HepG2 (cell line): Measurements from ENCODE around the gene DUSP8. TPM values are rescaled to one million over a fixed set of nuclear protein-coding genes. Genes with fewer than 3 reads are reported as not detected.

Experiments used
- ATAC-seq: fragments of 200-7000 bp; cut with Tn5 transposase; 3 replicates; pipeline ENCODE4 v1.9.1; 2020; ENCODE audit warnings: mild to moderate bottlenecking, moderate library complexity
- BruUV-seq: library from RNA; stranded (reverse); fragments of 400-500 nt; replicated peaks from 2 replicates; lab custom pipeline; 2021; lab: Mats Ljungman, UMichigan
- CTCF ChIA-PET: fragments of 300-600 bp; formaldehyde crosslinking; extraction: SDS; loops from one replicate; lab custom pipeline; 2021; ENCODE audit warnings: low total read pairs, inconsistent platforms, low intra/inter-chr PET ratio; lab: Yijun Ruan, JAX
- POLR2A ChIA-PET: fragments of 350-600 bp; sonication (Branson Sonifier 250); formaldehyde crosslinking; loops from one replicate; lab custom pipeline; 2020; ENCODE audit warnings: antibody characterized with exemption, inconsistent platforms; lab: Yijun Ruan, JAX
- DNase-seq: peaks from one replicate; pipeline ENCODE4 v3.0.0-alpha.2; 2015; ENCODE audit warnings: low spot score
- FAIRE-seq: peaks from 3 replicates; lab custom pipeline; 2011; peaks lifted over from hg19 to GRCh38; lab: Jason Lieb, UNC
- H2AFZ ChIP-seq: one replicate; pipeline ENCODE4 v1.6.1; 2011; ENCODE audit warnings: low read length, inconsistent platforms
- H3K27ac ChIP-seq: fragments of 300-600 bp; 3 replicates; pipeline ENCODE4 v1.8.0; 2011; ENCODE audit warnings: mixed run types, mild to moderate bottlenecking, mixed read lengths, low read length, inconsistent platforms; ENCODE audit not compliant: insufficient read depth; ENCODE audit errors: extremely low read length
- H3K27me3 ChIP-seq, 2 experiments: fragments of 200-600 bp in 1 of 2; 2 replicates in 1 of 2; 3 replicates in 1 of 2; pipeline versions ENCODE4 v1.6.0 to v1.8.0; 2011; ENCODE audit warnings: low read length in 2 of 2, mild to moderate bottlenecking in 2 of 2, moderate library complexity in 2 of 2, inconsistent platforms in 1 of 2; ENCODE audit not compliant: insufficient read depth in 2 of 2, control insufficient read depth in 1 of 2
- H3K36me3 ChIP-seq, 2 experiments: fragments of 200-600 bp in 1 of 2; replicated peaks in 1 of 2; 2 replicates in 1 of 2; 3 replicates in 1 of 2; pipeline versions ENCODE4 v1.5.1 to v1.8.0; 2011; ENCODE audit warnings: low read length in 2 of 2, inconsistent platforms in 1 of 2; ENCODE audit not compliant: insufficient read depth in 2 of 2, control insufficient read depth in 1 of 2
- H3K4me1 ChIP-seq: 2 replicates; pipeline ENCODE4 v1.5.1; 2012; ENCODE audit warnings: low read length, inconsistent platforms; ENCODE audit not compliant: insufficient read depth
- H3K4me2 ChIP-seq: 2 replicates; pipeline ENCODE4 v1.6.0; 2011; ENCODE audit warnings: low read depth, low read length, inconsistent platforms
- H3K4me3 ChIP-seq, 3 experiments: fragments of 200-600 bp in 1 of 3; sonication (generic), shearing (Covaris generic) in 1 of 3; replicated peaks in 1 of 3; 2 replicates each; pipeline ENCODE4 v1.5.1; 2011 to 2016; ENCODE audit warnings: low read length in 3 of 3, inconsistent platforms in 2 of 3, low read depth in 2 of 3, mild to moderate bottlenecking in 2 of 3, control low read depth in 1 of 3, mixed read lengths in 1 of 3; ENCODE audit not compliant: insufficient read depth in 1 of 3
- H3K79me2 ChIP-seq: one replicate; pipeline ENCODE4 v1.6.1; 2011; ENCODE audit warnings: low read length, inconsistent platforms; ENCODE audit not compliant: insufficient read depth
- H3K9ac ChIP-seq: 2 replicates; pipeline ENCODE4 v1.6.0; 2011; ENCODE audit warnings: mild to moderate bottlenecking, low read depth, low read length, inconsistent platforms; ENCODE audit not compliant: insufficient read depth
- H3K9me3 ChIP-seq: 2 replicates; pipeline ENCODE4 v1.5.1; 2012; ENCODE audit warnings: mild to moderate bottlenecking, low read length
- H4K20me1 ChIP-seq: 2 replicates; pipeline ENCODE4 v1.6.0; 2011; ENCODE audit warnings: inconsistent platforms, mild to moderate bottlenecking, low read length, moderate library complexity; ENCODE audit not compliant: insufficient read depth
- ARID5B ChIP-seq: IDR thresholded peaks from 2 replicates; pipeline ENCODE4 v1.4.0; 2020; ENCODE audit warnings: mild to moderate bottlenecking, missing genetic modification reagents
- HIVEP1 ChIP-seq: sonication (generic); formaldehyde crosslinking; IDR thresholded peaks from 2 replicates; pipeline ENCODE4 v1.4.0; 2020; ENCODE audit warnings: mild to moderate bottlenecking, missing genetic modification reagents
- HMG20B ChIP-seq: conservative IDR thresholded peaks from 2 replicates; pipeline ENCODE4 v1.6.1; 2016; ENCODE audit warnings: missing genetic modification reagents, missing compliant biosample characterization
- ISX ChIP-seq: sonication (generic); formaldehyde crosslinking; conservative IDR thresholded peaks from 2 replicates; pipeline ENCODE4 v1.5.0; 2020; ENCODE audit warnings: missing genetic modification reagents
- MYNN ChIP-seq: sonication (generic); formaldehyde crosslinking; IDR thresholded peaks from 2 replicates; pipeline ENCODE4 v1.4.0; 2020; ENCODE audit warnings: mild to moderate bottlenecking, low read depth, missing genetic modification reagents
- POLR2A ChIP-seq, 2 experiments: IDR thresholded peaks; 2 replicates each; pipeline ENCODE4 v1.6.1; 2011; ENCODE audit warnings: low read depth in 2 of 2, low read length in 2 of 2, mild to moderate bottlenecking in 1 of 2, moderate library complexity in 1 of 2; ENCODE audit not compliant: insufficient read depth in 1 of 2
- TAF15 ChIP-seq: fragments of 200-400 bp; formaldehyde crosslinking; IDR thresholded peaks from one replicate; pipeline ENCODE4 v1.6.1; 2018; ENCODE audit warnings: mild to moderate bottlenecking, low read depth, low read length; ENCODE audit not compliant: poor library complexity, severe bottlenecking
- ZBTB21 ChIP-seq: sonication (generic); formaldehyde crosslinking; IDR thresholded peaks from 2 replicates; pipeline ENCODE4 v1.4.0; 2020; ENCODE audit warnings: missing genetic modification reagents
- ZNF761 ChIP-seq: sonication (generic); formaldehyde crosslinking; conservative IDR thresholded peaks from 2 replicates; pipeline ENCODE4 v1.4.0; 2020; ENCODE audit warnings: mild to moderate bottlenecking, missing genetic modification reagents
- ZNF782 ChIP-seq: sonication (generic); formaldehyde crosslinking; IDR thresholded peaks from 2 replicates; pipeline ENCODE4 v1.4.0; 2020; ENCODE audit warnings: missing genetic modification reagents, mild to moderate bottlenecking, borderline replicate concordance
- ZSCAN5A ChIP-seq: sonication (generic); formaldehyde crosslinking; IDR thresholded peaks from 2 replicates; pipeline ENCODE4 v1.8.0; 2022; ENCODE audit warnings: mild to moderate bottlenecking, missing genetic modification reagents, borderline replicate concordance
- WGBS: methylation state at CpG from one replicate; pipeline ENCODE4 v1.1.6; 2017; ENCODE audit warnings: low lambda C conversion rate; 5-methylcytosine and 5-hydroxymethylcytosine counted together
- in situ Hi-C: cut with HindIII; loops from 2 replicates; pipeline ENCODE4 v1.10.0; 2017; ENCODE audit warnings: low pct_unique_long_range_greater_than_20kb; ENCODE audit not compliant: extremely low pct_ligation_motif_present
- intact Hi-C: fragments of 100-400 bp; cut with micrococcal nuclease; formaldehyde crosslinking; loops from one replicate; pipeline ENCODE4 v1.10.0; 2022; ENCODE audit not compliant: unreplicated experiment
- polyA plus RNA-seq, 8 experiments: library from polyadenylated mRNA; depleted of rRNA in 3 of 8; stranded (reverse) in 7 of 8; unstranded in 1 of 8; fragments of >200 nt; fragmentation: Illumina TruSeq in 4 of 8; extraction: Trizol in 4 of 8; gene quantifications; 2 replicates each; pipeline versions ENCODE4 v1.2.1 to v1.2.3, GENCODE V29; 2011 to 2016; ENCODE audit warnings: low read depth in 4 of 8, missing spikeins in 1 of 8, mixed read lengths in 1 of 8; ENCODE audit not compliant: insufficient read depth in 1 of 8
- total RNA-seq, 5 experiments: library from RNA; depleted of rRNA; stranded (reverse); fragments of >200 nt; fragmentation: Illumina TruSeq; extraction: Trizol; gene quantifications; 2 replicates each; pipeline ENCODE4 v1.2.3, GENCODE V29; 2016; ENCODE audit warnings: low read depth in 1 of 5

The DUSP8 gene
- total and polyA plus RNA-seq, 2 of the 13 experiments (the other 11 are each of a cell fraction or from before 2014, with no cell fraction given), result 1.8 to 8.0 TPM

DNA sequence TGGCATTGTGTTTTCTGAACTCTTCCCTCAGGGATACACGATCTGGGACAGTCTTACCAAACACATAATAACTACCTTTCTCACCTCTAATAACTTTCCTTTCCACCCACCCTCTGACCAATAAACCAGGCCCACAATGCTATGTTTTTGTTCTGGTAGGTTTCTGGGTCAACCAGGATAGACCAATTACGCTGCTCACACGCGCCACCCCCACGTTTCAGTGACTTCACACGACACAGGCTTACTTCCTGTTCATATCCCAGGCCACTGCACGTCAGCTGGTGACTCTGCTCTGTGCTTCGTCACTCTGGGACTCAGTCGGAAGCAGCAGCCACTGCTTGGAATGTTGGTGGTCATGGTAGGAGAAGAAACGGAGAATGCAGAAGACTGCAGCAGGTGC is 47.4 kb upstream of the DUSP8 start:
- FAIRE-seq (no peak), DNase-seq (no peak), ATAC-seq (no peak)
- ChIA-PET CTCF (no interaction called here), POLR2A (no interaction called here)
- H3K79me2 ChIP-seq, result no peaks in the 10 kb centered on the region
- intact Hi-C loops, result no loop called here
- no peaks in the 10 kb centered on the region for H3K4me1 ChIP-seq
- H3K4me2 ChIP-seq, result no peak overlapping the region
- H3K27me3 ChIP-seq, result peaks cover 5 to 27% of the 10 kb centered on the region in 2 experiments
- WGBS, result 27% methylated on average over 10 of the region's 10 CpGs
- no peak overlapping the region for H3K27ac ChIP-seq
- BruUV-seq, result no TSS peak
- H3K36me3 ChIP-seq, result no peaks in the 10 kb centered on the region
- H2AFZ ChIP-seq, result no peak overlapping the region
- H4K20me1 ChIP-seq, result no peaks in the 10 kb centered on the region
- TF ChIP-seq ZBTB21 (CRISPR knock-in tag), result peak; percentile 70
- TF ChIP-seq POLR2A (IDR thresholded peaks at IDR 0.05; ENCODE audit: insufficient read depth in 1 of 2, low read depth in 2 of 2, low read length in 2 of 2), result no peak
- TF ChIP-seq, all 625 proteins: peak for 1
- no peak overlapping the region for H3K4me3 ChIP-seq
- H3K9me3 ChIP-seq, result no peaks in the 10 kb centered on the region
- H3K9ac ChIP-seq, result no peak overlapping the region
- in situ Hi-C loops, result no loop called here

GRCh38 chr11:1618231-1618630 is 46.2 kb upstream of the DUSP8 start:
- WGBS, result 36% methylated on average over 10 of the region's 10 CpGs
- H3K79me2 ChIP-seq, result no peaks in the 10 kb centered on the region
- no TSS peak for BruUV-seq
- no peaks in the 10 kb centered on the region for H4K20me1 ChIP-seq
- TF ChIP-seq ARID5B (CRISPR knock-in tag) (no peak), MYNN (no peak), TAF15 (no peak), ZSCAN5A (CRISPR knock-in tag) (no peak), ISX (CRISPR knock-in tag) (no peak), ZNF761 (CRISPR knock-in tag) (no peak), ZNF782 (CRISPR knock-in tag) (no peak), HMG20B (CRISPR knock-in tag) (no peak), HIVEP1 (CRISPR knock-in tag) (no peak)
- intact Hi-C loops, result no loop called here
- DNase-seq (no peak), ATAC-seq (no peak), FAIRE-seq (no peak)
- peaks cover 2 to 29% of the 10 kb centered on the region in 2 experiments; a peak in 4 of 5 replicates for H3K27me3 ChIP-seq
- in situ Hi-C loops, result no loop called here
- no peaks in the 10 kb centered on the region for H3K9me3 ChIP-seq
- no peaks in the 10 kb centered on the region for H3K4me1 ChIP-seq
- H3K27ac ChIP-seq, result no peak overlapping the region
- no peak overlapping the region for H3K9ac ChIP-seq
- H2AFZ ChIP-seq, result no peak overlapping the region
- no peak overlapping the region for H3K4me2 ChIP-seq
- H3K36me3 ChIP-seq, result no peaks in the 10 kb centered on the region
- CTCF ChIA-PET, result no interaction called here
- POLR2A ChIA-PET, result no interaction called here
- H3K4me3 ChIP-seq, result no peak overlapping the region
